Measurements from ENCODE around the gene BTF3L4.

Gene BTF3L4

DNA sequence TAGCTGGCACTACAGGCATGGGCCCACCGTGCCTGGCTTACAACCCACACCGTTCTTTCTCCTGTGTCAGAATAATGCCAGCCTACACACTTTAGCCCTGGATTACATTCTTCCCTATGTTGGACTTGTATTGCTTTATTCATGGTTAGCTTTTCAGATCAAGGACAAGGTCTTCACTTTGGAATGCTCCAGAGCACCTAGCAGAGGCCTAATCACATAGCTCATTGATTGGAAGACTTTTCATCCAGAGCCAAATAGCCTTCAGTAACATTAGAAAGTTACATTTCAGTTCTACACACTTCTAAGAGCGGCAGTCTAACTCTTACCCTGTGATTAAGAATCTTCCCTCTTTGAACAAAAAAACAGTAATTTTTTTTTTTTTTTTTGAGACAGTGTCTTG is 56.4 kb downstream of the BTF3L4 start:
- no peak for DNase-seq (ENCODE audit: low read depth, low spot score)
- H3K4me3 ChIP-seq (ENCODE audit: low read length), result no peak overlapping the region

DNA sequence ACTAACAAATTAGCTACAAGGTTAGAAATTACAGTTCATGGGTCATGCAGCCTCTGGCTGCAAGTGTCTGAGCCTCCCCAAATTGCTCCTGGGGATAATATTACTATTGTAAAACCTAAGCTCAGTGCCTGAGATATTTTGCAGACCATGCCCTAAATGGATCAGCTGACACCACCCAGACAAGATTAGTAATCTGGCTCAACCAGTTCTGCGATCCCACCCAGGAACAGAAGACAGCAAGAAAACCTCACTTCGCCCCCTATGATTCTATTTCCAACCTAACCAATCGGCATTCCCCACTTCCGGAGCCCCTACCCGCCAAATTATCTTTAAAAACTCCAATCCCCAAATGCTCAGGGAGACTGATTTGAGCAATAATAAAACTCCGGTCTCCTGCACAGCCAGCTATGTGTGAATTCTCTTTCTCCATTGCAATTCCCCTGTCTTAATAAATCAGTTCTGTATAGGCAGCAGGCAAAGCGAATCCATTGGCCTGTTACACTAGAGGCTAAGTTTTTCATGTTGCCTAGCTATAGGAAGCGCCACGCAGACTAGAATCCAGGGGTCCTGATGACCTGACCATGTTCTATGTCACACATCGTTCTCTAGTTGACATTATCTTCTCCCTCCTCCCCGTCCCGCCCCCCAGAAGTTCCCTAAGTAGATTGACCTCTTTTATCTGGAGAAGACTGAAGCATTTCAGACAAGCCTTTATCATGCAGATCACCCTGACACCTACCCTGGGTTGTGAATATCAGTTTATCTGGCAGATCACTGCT is 63.4 kb downstream of the BTF3L4 start:
- H3K4me3 ChIP-seq (ENCODE audit: low read length), result no peak overlapping the region
- DNase-seq (ENCODE audit: low read depth, low spot score), result no peak

DNA sequence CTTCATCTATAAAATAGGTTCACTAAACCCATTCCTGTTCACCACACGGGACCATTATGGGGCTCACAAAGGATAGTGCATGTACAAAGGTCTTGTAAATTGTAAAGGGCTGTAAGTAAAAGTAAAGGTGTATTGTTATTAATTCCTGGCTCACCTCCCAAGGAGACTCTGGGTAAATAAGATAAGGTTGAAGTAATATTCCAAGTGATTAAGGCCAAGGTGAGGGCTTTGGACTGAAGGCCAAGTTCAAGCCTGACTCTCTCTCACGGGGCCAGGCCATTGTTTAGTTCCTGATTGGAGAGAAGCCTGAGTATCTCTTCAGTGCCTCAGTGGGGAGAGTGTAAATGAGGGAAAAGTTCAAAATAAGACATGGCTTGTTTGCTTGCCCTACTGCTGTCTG is 66.3 kb downstream of the BTF3L4 start:
- DNase-seq (ENCODE audit: low read depth, low spot score), result no peak

DNA sequence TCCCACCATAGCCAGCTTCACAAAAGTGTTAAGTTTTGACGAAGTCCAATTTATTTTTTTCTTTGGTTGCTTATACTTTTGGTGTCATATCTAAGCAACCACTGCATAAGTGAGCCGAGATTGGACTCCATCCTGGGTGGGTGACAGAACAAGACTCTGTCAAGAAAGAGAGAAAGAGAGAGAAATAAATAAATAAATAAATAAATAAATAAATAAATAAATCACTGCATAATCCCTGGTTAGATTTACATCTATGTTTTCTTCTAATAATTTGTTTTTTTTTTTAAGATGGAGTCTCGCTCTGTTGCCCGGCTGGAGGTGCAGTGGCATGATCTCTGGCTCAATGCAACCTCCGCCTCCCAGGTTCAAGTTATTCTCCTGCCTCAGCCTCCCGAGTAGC is 67.5 kb downstream of the BTF3L4 start:
- DNase-seq (ENCODE audit: low read depth, low spot score), result no peak
- no peak overlapping the region for H3K4me3 ChIP-seq (ENCODE audit: low read length)

More for the DNA sequence above, 66.3 kb downstream of the BTF3L4 start:
- H3K4me3 ChIP-seq (ENCODE audit: low read length), result no peak overlapping the region

DNA sequence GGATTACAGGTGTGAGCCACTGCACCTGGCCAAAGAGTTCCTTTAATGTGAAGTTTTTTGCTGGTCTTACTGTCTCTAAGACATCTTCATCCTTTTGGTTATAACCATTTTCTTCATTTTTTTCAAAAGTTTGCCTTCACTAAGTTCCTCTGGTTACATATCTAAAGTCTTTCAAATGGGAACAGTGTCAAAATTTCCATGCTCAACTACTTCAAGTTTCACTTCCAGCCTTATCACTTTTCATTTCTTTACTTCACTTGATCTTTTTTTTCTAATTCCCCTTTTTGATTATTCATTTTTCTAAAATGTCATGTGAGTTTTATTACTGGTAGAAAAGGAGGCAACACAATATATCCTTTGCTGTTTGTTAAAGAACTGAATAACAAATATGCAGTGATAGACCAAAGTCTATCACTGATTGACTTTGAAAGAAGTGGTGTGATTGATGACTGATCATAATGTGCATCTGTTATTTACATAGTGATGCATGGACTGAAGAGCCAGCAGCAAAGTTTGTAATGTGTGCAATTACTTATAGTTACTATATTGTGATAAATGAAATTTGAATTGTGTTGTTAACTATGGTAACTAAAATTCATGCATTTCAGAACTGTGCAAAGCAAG is 69.8 kb downstream of the BTF3L4 start:
- no peak overlapping the region for H3K4me3 ChIP-seq (ENCODE audit: low read length)
- no peak for DNase-seq (ENCODE audit: low read depth, low spot score)

DNA sequence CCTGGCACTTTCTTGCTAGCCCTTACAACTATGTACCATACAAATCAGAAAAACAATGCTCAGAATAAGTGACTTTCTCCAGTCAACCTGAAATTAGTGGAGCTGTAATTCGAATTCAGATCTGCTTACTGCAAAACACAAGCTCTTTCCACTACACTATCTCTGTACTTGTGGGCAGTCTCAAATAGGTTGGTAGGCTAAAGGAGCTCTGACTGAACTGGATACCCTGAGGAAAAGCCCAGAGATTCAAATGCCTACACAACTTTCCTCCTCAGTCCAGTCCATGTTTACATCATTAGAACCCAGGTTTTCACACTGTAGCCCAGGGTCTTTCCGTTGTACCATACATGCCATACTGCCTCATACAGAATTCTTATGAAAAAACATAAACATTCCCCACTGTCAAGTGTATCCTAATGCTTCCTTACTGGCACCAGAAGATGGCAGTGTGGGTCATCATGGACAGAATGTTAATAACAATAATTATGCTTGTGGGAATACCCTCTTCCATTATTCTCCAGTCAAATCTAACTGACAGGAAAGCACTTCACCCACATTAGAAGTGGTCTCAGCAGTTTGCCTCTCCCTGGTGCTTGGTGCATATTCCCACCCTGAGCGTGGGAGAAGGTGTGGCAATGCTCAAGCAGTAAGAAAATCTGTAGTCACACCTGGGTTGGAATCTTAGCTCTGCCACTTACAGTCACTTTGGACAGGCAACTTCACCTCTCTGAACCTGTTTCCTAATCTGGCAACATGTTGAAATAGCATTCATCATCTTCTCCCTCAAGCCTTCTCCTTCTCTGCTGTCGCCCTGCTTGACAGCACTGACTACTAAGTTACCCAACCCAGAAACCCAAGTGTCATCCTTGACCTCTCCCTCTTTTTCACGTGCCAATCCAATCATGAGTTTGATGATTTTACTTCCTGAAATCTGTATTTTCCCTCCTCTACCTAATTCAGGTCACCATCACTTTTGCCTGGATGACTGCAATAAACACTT is 71.4 kb downstream of the BTF3L4 start:
- DNase-seq (ENCODE audit: low read depth, low spot score), result no peak

DNA sequence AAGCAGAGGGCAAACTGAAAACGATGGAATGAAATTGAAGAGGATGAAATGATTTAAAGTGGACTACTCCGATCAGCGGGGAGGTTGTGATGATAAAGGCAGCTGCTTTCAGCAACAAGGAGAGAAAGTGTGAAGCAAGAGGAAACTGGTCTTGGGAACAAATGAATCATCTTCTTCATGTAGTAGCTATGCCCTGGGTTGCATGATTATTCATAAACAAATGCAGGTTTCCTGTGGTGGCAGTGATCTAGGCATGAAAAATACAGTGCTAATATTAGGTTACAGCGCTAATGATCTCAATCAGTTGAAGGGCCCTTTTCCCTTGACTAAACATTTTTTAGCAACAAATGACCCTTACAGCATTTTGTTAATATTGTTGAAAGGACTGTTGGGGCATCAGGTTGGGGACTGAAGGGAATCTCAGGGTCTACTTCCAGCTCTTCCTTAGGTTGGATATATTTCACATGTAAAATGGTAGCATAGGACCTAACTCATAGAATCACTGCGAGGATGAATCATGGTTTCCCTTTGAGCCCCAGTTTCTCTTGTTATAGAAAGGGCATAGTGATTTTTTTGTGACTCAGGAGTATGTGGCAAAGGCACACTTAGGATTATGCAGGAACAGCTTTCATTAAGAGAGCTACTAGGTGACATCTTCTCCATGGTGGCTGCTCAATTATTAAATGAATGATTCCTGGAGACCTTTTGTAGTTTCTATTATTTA is 83.9 kb downstream of the BTF3L4 start:
- DNase-seq (ENCODE audit: low read depth, low spot score), result no peak
- no peak overlapping the region for H3K4me3 ChIP-seq (ENCODE audit: low read length)

More for the DNA sequence above, 71.4 kb downstream of the BTF3L4 start:
- no peak overlapping the region for H3K4me3 ChIP-seq (ENCODE audit: low read length)
